ENCODE data around the gene ZCCHC8.
"Not testable (repeated sequence)": the region's sequence is repeated elsewhere in the genome, so short reads cannot be mapped to it uniquely, and the experiment has no call there.

ZCCHC8 gene

DNA sequence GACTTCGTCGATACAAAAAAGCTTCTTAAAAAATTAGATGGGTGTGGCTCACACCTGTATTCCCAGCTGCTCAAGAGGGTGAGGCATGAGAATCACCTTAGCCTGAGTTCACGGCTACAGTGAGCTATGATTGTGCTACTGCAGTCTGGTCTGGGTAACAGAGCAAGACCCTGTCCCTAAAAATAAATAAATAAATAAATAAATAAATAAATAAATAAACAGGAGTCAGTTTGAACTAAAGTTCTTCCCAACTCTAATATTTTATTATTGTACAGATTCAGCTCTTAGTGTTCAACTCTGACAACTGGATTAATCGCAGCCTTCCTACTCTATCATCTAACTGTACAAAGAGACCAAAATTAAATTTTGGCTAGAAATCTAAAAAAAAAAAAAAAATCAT lies 65.5 kb downstream of the ZCCHC8 start:
- H3K4me3 ChIP-seq (ENCODE audit: low read depth, low read length): no peak overlapping the region

DNA sequence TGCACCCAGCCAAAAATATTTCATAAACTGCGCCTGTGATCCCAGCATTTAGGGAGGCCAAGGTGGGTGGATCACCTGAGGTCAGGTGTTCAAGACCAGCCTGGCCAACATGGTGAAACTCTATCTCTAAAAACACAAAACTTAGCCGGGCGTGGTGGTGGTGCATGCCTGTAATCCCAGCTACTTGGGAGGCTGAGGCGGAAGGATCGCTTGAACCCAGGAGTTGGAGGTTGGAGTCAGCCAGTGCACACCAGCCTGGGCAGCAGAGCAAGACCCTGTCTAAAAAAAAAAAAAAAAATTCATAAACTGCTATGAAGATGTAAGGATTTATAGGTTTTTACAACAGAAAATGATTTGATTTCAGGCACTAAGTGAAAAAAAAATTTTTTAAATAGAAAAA lies 71.7 kb downstream of the ZCCHC8 start:
- not testable (repeated sequence) for H3K4me3 ChIP-seq (ENCODE audit: low read depth, low read length)

DNA sequence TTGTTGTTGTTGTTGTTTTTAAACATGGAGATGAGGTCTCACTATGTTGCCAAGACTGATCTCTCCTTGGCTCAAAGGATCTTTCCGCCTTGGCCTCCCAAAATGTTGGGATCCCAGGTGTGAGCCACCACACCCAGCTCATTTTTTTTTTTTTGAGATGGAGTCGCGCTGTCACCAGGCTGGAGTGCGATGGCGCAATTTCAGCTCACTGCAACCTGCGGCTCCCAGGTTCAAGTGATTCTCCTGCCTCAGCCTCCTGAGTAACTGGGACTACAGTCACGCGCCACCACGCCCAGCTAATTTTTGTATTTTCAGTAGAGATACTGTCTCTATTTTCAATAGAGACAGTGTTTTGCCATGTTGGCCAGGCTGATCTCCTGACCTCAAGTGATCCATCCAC lies 73.3 kb downstream of the ZCCHC8 start:
- H3K4me3 ChIP-seq (ENCODE audit: low read depth, low read length): no peak overlapping the region

DNA sequence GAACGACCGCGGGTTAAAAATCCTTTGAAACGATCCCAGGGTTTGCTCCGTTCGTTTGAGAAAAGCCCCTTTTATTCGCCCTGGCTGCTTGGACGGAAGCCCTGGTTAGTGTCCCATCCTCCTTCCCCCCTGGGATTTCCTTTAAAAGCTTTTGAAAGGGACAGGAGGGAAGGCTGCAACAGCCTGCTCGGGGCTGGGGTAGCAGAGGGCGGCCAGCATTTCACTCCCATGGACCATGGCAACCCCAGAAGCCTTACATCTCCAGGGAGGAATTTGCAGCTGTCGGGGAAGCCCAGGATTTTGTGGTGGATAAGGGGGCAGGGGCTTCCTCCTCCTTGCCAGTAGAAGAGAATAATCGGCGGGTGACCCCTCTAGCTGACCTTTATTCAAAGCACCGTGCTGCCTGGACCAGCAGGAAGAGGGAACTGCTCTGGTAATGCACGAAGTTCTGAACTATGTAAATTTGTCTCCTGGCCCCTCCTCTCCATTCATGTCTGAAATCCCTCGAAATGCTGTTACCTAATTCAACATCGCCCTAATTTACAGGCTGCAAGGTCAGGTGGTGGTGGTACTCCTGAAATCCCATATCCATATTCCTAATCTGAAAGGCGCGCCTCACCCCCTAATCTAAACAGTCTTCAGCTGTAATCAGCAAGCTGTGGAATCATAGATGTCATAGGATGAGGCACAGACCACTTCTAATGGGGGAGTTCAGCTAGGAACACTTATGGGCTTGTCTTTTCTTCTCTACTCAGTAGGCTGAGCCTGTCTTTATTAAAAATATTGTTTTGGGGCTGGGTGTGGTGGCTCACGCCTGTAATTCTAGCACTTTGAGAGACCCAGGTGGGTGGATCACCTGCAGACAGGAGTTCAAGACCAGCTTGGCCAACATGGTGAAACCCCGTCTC lies 77.2 kb downstream of the ZCCHC8 start:
- peak overlapping the region; percentile 49 for H3K4me3 ChIP-seq (ENCODE audit: low read depth, low read length)

DNA sequence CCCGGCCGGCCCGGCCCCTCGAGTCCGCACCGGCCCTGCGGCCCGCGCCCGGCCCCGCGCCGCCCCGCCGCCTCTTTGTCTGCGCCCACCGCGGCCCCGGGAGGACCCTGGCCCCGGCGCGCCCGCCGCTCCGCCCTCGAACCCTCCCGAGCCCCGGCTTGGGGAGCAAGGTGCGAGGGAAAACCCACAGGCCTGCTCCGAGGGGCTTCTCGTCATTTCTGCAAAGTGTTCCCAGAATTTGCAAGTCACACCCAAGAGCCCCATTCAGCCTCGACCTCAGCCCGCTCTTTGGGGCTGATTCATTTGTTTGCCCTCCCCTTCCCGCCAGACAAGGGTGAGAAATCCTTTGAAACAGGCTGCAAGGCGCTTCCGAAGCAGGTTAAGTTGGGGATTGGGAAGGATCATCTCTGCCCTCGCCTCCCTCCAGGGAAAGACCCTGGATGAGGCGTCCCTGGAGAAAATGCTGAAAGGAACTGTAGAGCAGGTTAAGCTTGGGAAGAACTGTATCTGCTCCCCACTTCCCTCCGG lies 77.9 kb downstream of the ZCCHC8 start:
- peak overlapping the region; percentile 49 for H3K4me3 ChIP-seq (ENCODE audit: low read depth, low read length)

DNA sequence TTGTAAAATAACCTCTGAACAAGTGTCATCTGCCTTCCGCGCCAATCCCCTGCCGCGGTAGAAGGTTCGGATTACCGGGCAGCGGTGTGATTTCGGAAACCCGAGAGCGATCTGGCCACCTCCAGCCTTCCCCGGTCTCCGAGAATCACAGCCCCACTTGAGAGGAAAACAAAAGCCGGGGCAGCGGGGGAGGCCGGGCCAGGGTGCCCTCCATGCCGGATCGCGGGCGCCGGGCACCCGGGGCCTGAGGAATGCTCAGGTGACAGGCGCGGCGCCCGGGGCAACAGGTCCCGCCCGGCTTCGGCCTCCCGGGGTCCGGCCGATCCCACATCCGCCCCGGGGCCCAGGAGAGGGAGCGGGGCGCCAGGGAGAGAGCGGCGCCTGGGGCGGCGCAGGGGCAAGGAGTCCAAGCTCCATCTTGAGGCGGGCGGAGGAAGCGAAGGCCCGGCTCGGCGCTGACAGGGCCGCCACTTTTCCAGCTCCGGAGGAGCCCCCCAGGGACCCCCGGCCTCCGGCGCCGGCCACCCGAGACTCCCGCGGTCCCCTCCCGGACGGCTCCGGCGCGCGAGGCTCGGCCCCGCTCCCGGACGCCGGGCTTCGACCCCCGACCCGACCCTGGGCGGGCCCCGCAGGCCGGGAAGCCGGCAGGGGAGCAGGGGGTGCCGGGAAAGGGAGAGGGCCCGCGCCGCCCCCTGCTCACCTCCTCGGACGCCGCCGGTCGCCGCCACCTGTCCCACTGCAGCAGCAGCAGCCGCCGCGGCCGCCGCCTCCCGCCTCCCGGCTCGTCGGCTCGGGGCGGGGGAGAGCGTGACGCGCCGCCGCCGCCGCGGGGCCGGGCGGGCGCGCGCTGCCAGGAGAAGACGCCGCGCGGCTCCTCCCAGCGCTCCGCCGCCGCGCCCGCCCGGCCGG lies 78.7 kb downstream of the ZCCHC8 start, which contains the start of gene CLIP1:
Gene CLIP1 (minus strand): TSS at position 849 of the 909 bp plus-strand sequence. CDS start 42,217 bp downstream, outside the sequence.
- peak within 1 kb of the TSS; percentile 82 for H3K4me3 ChIP-seq (ENCODE audit: low read depth, low read length)
